Measurements from ENCODE around the gene GFER. TPM values are rescaled to one million over a fixed set of nuclear protein-coding genes. Genes with fewer than 3 reads are reported as not detected.

The GFER gene
- total RNA-seq, 1 donor from 2014 or later = 12.0 TPM

- no peak for DNase-seq (ENCODE audit: low spot score)
These were observed 9.6 kb upstream of the GFER start for GRCh38 chr16:1974157-1975070.

- DNase-seq (ENCODE audit: low spot score) = no peak
These were observed 8.4 kb upstream of the GFER start for GRCh38 chr16:1975432-1976215.

GRCh38 chr16:1976216-1976520 is 7.8 kb upstream of the GFER start:
- no peak for DNase-seq (ENCODE audit: low spot score)

- no peak for DNase-seq (ENCODE audit: low spot score)
These were observed 6.8 kb upstream of the GFER start for GRCh38 chr16:1976951-1977874.

GRCh38 chr16:1977875-1978268 is 6.1 kb upstream of the GFER start:
- no peak for DNase-seq (ENCODE audit: low spot score)

- no peak for DNase-seq (ENCODE audit: low spot score)
These were observed 5.4 kb upstream of the GFER start for GRCh38 chr16:1978476-1979120.

- DNase-seq (ENCODE audit: low spot score) = no peak
These were observed 4.5 kb upstream of the GFER start for GRCh38 chr16:1979271-1980029.

GRCh38 chr16:1980030-1980769 is 3.8 kb upstream of the GFER start:
- DNase-seq (ENCODE audit: low spot score) = no peak

GRCh38 chr16:1980770-1981087 is 3.3 kb upstream of the GFER start:
- no peak for DNase-seq (ENCODE audit: low spot score)

GRCh38 chr16:1981398-1981836 is 2.6 kb upstream of the GFER start, which contains the start of gene NOXO1:
Gene NOXO1 (minus strand): TSS chr16:1981469. CDS start chr16:1981179, 290 bp downstream.
- no peak for DNase-seq (ENCODE audit: low spot score)

GRCh38 chr16:1982013-1982433 is 2.0 kb upstream of the GFER start:
- no peak for DNase-seq (ENCODE audit: low spot score)

- no peak for DNase-seq (ENCODE audit: low spot score)
These were observed 926 bp upstream of the GFER start for GRCh38 chr16:1982991-1983543.

GRCh38 chr16:1984347-1985225 is 593 bp downstream of the GFER start:
- DNase-seq (ENCODE audit: low spot score) = no peak

GRCh38 chr16:1985466-1986150 is 1.6 kb downstream of the GFER start:
- DNase-seq (ENCODE audit: low spot score) = no peak

GRCh38 chr16:1987198-1987597 is 3.2 kb downstream of the GFER start:
- no peak for DNase-seq (ENCODE audit: low spot score)

GRCh38 chr16:1989209-1990100 is 5.5 kb downstream of the GFER start, which contains the start of gene SYNGR3:
Gene SYNGR3 (plus strand): TSS chr16:1989970. CDS start chr16:1990103, 133 bp downstream.
- no peak for DNase-seq (ENCODE audit: low spot score)

GRCh38 chr16:1990101-1990350 is 6.0 kb downstream of the GFER start:
- DNase-seq (ENCODE audit: low spot score) = no peak
